GM21528 (cell line): ENCODE results near the gene GSN.

Source experiments
- ATAC-seq: cut with Tn5 transposase; IDR thresholded peaks from one replicate; pipeline ENCODE4 v1.9.1; 2021; ENCODE audit warnings: mild to moderate bottlenecking, moderate library complexity; ENCODE audit not compliant: unreplicated experiment, low FRiP score

Gene GSN

GRCh38 chr9:121267689-121268597 lies at the start of gene GSN:
Gene GSN, plus strand, starts transcription at chr9:121268162. Its CDS starts 33,810 bp downstream, at chr9:121301972.
- peak; percentile 68 for ATAC-seq

DNA sequence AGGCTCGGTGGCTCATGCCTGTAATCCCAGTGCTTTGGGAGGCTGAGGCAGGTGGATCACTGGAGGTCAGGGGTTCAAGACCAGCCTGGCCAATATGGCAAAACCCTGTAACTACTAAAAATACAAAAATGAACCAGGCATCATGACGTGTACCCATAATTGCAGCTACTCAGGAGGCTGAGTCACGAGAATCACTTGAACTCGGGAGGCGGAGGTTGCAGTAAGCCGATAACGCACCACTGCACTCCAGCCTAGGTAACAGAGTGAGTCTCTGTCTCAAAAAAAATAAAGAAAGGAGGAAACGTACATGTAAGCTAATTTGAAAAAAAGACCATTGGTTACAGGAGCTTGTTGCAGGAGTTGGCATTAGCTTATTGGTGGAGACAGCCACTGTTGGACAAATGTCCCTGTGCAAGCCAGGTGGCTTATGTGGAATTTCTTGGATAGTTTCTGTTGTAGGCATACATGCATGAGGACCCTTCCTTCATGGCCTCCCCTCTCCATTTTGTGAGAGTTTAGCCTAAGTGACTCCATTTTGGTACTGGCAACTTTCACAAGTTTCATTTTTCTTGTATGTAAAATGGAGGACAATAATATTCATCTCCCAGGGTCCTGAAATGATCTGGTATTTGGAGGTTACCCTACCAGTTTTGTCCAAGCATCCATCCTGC lies 49.5 kb upstream of the GSN start:
- no peak for ATAC-seq

DNA sequence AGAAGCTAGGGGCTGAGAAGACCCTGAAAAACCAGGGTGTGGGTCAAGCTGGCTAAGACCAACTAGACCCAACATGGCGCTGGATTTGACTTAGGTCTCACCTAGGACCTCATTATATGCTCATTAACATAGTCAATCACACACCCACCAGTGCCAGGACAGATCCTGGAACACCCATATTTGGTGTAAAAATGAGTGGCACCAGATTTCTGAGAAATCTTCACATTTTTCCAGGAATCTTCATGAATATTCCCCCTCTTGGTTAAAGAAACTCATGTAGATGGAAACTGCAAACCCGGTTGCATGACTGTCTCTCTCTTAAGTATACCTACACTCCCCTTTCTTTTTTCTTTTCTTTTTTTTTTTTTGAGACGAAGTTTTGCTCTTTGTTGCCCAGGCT lies 48.4 kb upstream of the GSN start:
- ATAC-seq, result no peak

GRCh38 chr9:121220996-121221663 lies 46.8 kb upstream of the GSN start:
- ATAC-seq, result no peak

DNA sequence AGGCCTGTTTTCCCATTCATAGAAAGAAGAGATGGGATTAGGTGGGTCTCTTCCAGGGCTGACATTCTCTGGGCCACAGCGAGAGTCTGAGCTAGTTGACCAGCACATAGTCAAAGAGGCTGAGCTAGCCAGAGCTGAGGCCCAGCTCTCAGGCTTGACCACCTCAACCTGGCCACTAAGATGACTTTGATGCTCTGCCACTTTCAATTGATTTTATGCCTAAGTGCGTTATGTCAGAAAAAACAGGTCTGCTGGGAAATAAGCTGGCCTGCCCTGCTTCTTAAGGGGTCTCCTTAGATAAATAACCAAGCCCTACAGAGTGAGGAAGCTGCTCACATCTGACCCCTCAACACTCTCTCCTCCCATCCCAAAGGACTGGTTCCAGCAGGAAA lies 46.3 kb upstream of the GSN start:
- ATAC-seq, result no peak

GRCh38 chr9:121222524-121223171 lies 45.3 kb upstream of the GSN start:
- ATAC-seq, result no peak

GRCh38 chr9:121225240-121225639 lies 42.7 kb upstream of the GSN start:
- ATAC-seq, result no peak

GRCh38 chr9:121226175-121226574 lies 41.8 kb upstream of the GSN start:
- no peak for ATAC-seq

GRCh38 chr9:121227862-121228261 lies 40.1 kb upstream of the GSN start:
- no peak for ATAC-seq

DNA sequence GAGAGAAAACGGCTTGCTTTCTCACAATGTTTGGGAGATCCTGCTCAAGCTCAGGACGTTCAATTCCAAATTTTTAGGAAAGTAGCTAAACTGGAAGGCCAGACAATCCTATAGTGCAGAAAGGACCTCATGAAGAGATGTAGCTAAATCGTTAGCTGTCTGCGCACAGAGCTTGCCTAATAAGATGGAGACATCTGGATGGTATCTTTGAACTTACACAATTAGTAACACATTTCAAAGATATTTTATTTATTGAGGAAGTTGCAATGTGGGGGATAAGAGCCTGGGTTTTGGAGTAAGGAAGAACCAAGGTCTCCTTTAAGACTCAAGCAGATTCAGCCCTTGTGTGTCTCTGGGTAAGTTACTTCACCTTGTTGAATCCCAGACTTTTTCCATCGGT lies 37.7 kb upstream of the GSN start:
- no peak for ATAC-seq

DNA sequence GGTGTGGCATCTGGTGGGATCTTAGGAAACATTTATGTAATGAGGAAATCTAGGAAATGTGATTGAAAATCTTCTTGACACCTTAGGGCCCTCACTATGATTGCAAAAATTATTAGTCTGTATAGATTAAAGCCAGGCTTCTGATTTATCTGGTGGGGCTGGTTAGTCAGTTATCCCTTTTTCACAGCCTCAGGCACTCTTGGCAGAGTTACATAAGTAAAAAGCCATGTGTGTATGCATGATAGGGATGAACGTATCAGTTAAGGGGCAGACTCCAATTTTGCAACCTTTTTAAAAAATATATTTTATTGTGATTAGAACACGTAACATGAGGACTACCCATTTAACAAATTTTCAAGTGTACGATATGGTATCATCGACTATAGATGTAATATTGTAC lies 35.7 kb upstream of the GSN start:
- ATAC-seq, result no peak

GRCh38 chr9:121233906-121234831 lies 33.8 kb upstream of the GSN start:
- ATAC-seq, result no peak

DNA sequence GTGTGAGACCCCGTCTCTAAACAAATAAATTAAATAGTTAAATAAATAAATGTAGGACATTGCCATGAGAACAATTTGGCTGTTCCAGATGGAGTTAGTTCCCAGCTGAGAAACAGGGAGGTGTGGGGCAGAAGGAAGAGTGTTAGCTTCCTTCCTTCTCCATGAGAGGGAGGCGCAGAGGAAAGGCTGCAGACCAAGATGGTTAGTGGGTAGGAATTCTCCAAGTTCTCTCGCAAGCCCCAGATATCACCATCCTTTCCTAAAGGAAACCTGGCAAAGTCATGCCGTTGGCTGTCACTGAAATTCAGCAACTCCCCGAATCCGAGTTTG lies 33.2 kb upstream of the GSN start:
- no peak for ATAC-seq

DNA sequence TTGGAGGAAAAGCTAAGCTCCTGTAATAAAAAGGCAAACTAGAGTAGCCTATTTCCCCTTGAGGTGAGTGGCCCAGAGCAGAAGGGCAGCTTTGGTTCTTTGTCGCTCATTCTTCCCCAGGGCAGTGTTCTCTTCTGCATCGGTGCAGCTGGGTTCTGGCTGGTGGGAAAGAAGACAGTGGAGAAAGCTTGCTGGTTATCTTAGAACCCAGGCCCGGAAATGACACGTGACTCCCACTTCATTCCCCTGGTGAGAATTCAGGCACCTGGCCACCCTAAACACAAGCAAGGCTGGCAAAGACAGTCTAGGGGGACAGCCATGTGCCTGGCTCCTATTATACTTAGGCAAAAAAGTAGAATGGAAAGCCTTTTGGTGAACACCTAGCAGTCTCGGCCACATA lies 32.5 kb upstream of the GSN start:
- no peak for ATAC-seq

DNA sequence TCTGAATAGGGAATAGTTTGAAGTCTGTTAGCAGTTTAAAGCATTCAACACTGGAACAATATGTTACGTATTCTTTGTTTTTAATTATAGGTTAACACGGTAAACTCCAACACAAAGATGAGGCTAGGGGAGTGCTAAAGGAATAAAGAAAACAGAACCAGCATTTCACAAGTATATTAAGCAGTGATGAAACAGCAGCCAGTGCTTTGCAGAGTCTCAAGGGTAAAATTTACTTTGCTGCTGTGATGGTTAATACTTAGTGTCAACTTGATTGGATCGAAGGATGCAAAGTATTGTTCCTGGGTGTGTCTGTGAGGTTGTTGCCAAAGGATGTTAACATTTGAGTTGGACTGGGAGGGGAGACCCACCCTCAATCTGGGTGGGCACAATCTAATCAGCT lies 30.0 kb upstream of the GSN start:
- no peak for ATAC-seq

GRCh38 chr9:121239071-121239470 lies 28.9 kb upstream of the GSN start:
- no peak for ATAC-seq

- no peak for ATAC-seq
Observed at GRCh38 chr9:121239851-121240250, 28.1 kb upstream of the GSN start.

DNA sequence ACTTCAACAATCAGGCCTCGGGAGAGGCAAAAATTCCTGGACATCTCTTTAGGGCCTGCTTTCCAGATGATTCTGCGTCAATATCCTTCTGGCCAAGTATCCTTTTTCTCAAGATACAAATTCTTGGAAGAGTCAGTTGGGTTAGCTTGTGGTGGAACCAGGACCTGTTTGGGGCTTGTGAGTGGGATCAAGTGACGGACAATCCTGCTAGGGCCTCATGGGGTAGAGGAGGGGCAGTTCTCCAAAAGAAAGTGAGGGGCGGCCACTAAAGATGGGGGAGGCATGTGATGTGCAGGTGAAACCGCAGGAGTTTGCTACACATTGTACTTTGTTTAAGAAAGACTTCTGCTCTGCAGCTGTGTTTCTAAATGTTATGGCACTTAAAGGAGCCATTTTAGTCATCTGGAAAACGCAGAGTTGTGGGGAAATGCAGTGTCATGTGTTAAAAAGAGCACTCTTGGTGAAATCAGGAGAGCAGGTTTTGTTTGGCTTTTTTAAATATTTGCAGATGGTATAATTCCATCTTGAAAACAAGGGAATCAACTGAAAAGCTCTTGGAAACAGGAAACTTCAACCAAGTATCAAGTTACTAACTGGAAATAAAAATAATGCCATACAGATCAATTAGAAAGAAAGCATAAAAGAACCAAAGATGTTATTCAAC lies 27.4 kb upstream of the GSN start:
- ATAC-seq, result no peak

DNA sequence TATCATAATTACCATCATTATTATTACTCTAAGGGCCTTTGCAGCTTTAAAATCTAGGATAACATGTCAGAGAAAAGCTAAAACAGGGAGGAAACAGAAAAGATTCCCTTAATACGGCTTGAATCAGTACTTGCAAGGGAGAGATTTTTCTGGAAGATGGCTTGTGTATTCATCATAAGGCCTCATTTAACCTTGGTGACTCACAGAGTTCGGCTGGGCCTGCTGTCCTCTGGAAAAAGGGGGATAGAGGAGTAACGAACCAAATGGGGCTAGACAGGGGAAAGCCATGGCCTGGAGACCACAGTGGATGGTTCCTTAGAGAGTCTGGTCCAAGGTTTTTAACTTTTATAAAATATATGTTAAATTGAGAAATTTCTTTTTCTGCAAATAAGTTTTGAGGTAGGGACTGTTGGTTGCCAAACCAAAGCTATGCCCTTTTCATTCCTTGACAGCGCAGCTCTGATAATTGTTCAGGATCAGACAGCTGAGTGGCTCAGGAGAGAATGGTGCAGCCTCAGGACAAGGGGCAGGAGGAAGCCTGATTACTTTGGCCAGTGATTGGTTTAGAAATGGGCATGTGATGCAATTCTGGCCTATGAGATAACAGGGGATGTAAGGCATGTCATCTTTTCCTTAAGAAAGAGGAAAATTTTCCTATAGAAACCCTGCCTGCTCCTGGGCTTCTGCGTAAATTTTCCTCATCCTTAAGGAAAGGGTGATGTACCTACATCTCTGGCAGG lies 25.6 kb upstream of the GSN start:
- ATAC-seq, result no peak
